Activated T-cell treated with anti-CD3 and anti-CD28 coated beads for 24 hours (primary cell): ENCODE data around the gene HK1.
"Not testable (repeated sequence)": the region's sequence is repeated elsewhere in the genome, so short reads cannot be mapped to it uniquely, and the experiment has no call there.

ENCODE experiments used
- DNase-seq: peaks from one replicate; pipeline ENCODE4 v3.0.0-alpha.2; 2020; ENCODE audit warnings: low read depth

HK1 gene

GRCh38 chr10:69328380-69328735, 50.1 kb downstream of the HK1 start:
- no peak for DNase-seq

- not testable (repeated sequence) for DNase-seq
Observed at GRCh38 chr10:69328888-69329287, 50.6 kb downstream of the HK1 start.

GRCh38 chr10:69329721-69330178, 51.5 kb downstream of the HK1 start:
- no peak for DNase-seq

GRCh38 chr10:69331161-69331560, 52.9 kb downstream of the HK1 start:
- DNase-seq = no peak

GRCh38 chr10:69332278-69333010, 54.1 kb downstream of the HK1 start:
- no peak for DNase-seq

GRCh38 chr10:69333205-69333604, 54.9 kb downstream of the HK1 start:
- no peak for DNase-seq

GRCh38 chr10:69333865-69334301, 55.6 kb downstream of the HK1 start:
- DNase-seq = not testable (repeated sequence)

GRCh38 chr10:69334302-69335062, 56.2 kb downstream of the HK1 start:
- DNase-seq = no peak

GRCh38 chr10:69335063-69335587, 56.8 kb downstream of the HK1 start:
- DNase-seq = no peak

- DNase-seq = no peak
Observed at GRCh38 chr10:69335613-69336012, 57.3 kb downstream of the HK1 start.

GRCh38 chr10:69336952-69337295, 58.6 kb downstream of the HK1 start:
- DNase-seq = no peak

GRCh38 chr10:69337296-69338132, 59.2 kb downstream of the HK1 start:
- DNase-seq = no peak

- DNase-seq = no peak
Observed at GRCh38 chr10:69338133-69338456, 59.8 kb downstream of the HK1 start.

- no peak for DNase-seq
Observed at GRCh38 chr10:69338547-69339450, 60.5 kb downstream of the HK1 start.

- no peak for DNase-seq
Observed at GRCh38 chr10:69340695-69341094, 62.4 kb downstream of the HK1 start.

GRCh38 chr10:69343905-69344304, 65.6 kb downstream of the HK1 start:
- no peak for DNase-seq

GRCh38 chr10:69344591-69345252, 66.4 kb downstream of the HK1 start:
- no peak for DNase-seq

GRCh38 chr10:69345402-69345801, 67.1 kb downstream of the HK1 start:
- DNase-seq = no peak

GRCh38 chr10:69345890-69346474, 67.7 kb downstream of the HK1 start:
- no peak for DNase-seq

GRCh38 chr10:69346776-69347175, 68.5 kb downstream of the HK1 start:
- DNase-seq = no peak
